AG04449 (cell line): ENCODE data around the gene DDO.

ENCODE experiments used
- CTCF ChIA-PET: fragments of 350-600 bp; formaldehyde crosslinking; extraction: SDS; loops from one replicate; lab custom pipeline; 2021; ENCODE audit warnings: antibody characterized with exemption; lab: Yijun Ruan, JAX
- POLR2A ChIA-PET: fragments of 400-600, 350-600 bp; formaldehyde crosslinking; extraction: SDS; loops from one replicate; lab custom pipeline; 2020; ENCODE audit warnings: antibody characterized with exemption, inconsistent platforms; lab: Yijun Ruan, JAX
- DNase-seq: peaks from one replicate; pipeline ENCODE4 v3.0.0-alpha.2; 2010; ENCODE audit warnings: low read depth, low spot score
- H3K4me3 ChIP-seq: 2 replicates; pipeline ENCODE4 v1.5.1; 2011; ENCODE audit warnings: low read depth, mild to moderate bottlenecking, control low read depth, low read length
- TF ChIP-seq, protein P1 (sequence below): IDR thresholded peaks from one replicate; pipeline ENCODE4 v1.5.1; 2011; ENCODE audit warnings: mild to moderate bottlenecking, moderate library complexity, low read length, control low read depth, inconsistent platforms; ENCODE audit not compliant: insufficient read depth; ENCODE audit errors: missing control alignments

DDO gene

DNA sequence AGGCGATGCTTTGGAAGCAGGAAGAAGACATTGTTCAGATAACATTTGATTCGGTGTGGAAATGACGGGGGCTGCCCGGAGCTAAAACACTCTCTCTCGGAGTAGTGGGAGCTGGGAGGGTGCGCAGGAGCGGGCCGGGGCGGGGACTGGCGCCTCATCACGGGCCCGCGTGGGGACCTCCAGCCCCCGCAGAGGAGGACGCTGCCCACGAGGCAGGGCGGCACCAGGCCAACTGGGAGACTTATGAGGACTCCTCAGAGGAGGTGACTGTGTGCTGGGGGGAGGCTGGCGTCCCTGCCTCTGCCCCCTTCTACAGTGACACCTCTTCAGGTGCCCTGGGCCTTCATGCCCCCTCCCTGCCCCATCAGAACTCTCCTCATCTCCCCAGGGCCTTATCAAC, 15.2 kb downstream of the DDO start:
- peak overlapping the region; percentile 18; the same call in 1 of the 2 replicates for H3K4me3 ChIP-seq
- DNase-seq, result no peak
- POLR2A ChIA-PET, result no interaction called here
- TF ChIP-seq, protein P1, sequence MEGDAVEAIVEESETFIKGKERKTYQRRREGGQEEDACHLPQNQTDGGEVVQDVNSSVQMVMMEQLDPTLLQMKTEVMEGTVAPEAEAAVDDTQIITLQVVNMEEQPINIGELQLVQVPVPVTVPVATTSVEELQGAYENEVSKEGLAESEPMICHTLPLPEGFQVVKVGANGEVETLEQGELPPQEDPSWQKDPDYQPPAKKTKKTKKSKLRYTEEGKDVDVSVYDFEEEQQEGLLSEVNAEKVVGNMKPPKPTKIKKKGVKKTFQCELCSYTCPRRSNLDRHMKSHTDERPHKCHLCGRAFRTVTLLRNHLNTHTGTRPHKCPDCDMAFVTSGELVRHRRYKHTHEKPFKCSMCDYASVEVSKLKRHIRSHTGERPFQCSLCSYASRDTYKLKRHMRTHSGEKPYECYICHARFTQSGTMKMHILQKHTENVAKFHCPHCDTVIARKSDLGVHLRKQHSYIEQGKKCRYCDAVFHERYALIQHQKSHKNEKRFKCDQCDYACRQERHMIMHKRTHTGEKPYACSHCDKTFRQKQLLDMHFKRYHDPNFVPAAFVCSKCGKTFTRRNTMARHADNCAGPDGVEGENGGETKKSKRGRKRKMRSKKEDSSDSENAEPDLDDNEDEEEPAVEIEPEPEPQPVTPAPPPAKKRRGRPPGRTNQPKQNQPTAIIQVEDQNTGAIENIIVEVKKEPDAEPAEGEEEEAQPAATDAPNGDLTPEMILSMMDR, result no peak
- CTCF ChIA-PET, result interaction anchor here (1.4 kb wide), 1 partner anchor 8 kb away, joined by 5 read pairs; no protein-coding TSS in a partner anchor

DNA sequence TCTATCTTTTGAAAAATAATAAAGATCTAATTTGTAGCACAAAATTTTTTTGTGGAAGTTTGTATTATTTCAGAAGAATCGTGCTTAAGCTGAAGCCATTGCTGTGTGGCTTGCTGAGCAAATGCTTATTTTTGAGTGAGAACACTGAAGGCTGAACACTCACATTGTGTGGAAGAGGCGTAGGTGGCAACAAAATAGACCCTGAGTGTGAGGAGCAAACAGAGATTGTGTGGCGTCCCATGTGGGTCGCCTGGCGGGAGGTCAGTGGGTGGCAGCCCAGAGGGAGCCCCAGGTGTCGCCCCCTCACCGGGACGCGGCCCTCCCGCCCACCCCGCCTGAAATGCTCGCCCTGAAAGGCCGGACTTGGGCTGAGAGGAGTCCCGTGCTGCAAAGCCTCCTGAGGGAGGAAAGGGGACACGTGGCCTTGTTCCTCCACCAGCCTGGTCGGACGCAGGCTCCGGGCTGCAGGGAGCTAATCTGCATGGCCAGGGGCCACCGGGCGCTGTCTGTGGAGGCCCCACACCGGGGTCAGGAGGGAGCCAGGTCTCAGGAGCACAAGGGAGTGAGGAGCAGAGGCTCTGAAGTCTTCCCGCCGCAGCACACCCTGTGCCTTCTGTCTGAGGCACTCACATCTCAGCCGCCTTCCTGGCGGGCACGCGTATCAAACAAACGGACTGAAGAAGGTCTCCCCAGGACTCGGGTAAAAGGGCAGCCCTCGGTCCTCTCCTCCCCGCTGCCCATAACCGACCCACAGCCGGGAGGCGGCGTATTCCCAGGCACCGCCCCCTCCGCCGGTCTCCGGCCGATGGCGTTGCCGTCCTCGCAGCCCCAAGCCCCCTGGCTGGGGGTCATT, 15.9 kb downstream of the DDO start:
- ChIA-PET CTCF (no interaction called here), POLR2A (no interaction called here)
- TF ChIP-seq, protein P1, result no peak
- H3K4me3 ChIP-seq, result peak overlapping the region; percentile 18; the same call in 1 of the 2 replicates
- no peak for DNase-seq

DNA sequence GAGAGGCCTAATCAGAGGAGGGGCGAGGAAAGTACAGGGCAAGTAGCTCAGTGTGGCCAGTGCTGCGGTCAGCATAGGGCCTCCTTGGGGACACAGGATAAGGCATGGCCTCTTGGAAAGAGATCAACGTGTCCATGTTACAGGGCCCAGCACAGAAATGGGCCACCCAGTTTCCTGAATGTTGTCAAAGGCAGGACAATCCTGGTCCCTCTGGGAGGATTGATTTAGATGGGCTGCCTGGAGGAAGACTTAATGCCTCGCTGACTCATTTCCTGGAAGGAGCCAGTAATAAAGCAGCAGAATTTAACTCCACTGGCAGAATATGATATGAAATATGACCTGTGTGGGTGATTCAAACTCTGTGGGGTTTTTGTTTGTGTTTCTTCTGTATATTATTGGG, 16.6 kb downstream of the DDO start:
- DNase-seq, result no peak
- H3K4me3 ChIP-seq, result no peak overlapping the region
- ChIA-PET CTCF (no interaction called here), POLR2A (no interaction called here)
- TF ChIP-seq, protein P1, result no peak

DNA sequence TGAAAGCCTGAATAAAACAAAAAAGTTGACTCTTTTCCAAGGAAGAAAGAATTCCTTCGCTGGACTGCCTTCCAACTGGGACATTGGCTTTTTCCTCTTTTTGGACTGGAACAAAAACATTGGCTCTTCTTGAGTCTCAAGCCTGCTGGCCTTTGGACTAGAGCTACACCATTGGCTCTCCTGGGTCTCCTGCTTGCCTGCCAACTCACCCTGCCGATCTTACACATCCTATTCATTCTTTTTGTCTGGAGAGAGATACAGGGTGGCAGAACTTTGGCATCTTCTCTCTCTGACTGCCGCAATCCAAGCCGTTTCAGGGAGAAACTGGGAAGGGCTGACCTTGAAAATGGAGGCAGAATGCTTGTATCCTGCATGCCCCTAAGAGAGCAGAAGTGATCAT, 20.2 kb downstream of the DDO start:
- DNase-seq, result no peak
- ChIA-PET CTCF (interaction anchor here (4.9 to 8.4 kb wide), 3 partner anchors 9 to 356 kb away, joined by 24 to 80 read pairs (median 68); no protein-coding TSS in a partner anchor), POLR2A (no interaction called here)
- TF ChIP-seq, protein P1, result no peak
- H3K4me3 ChIP-seq, result no peak overlapping the region

DNA sequence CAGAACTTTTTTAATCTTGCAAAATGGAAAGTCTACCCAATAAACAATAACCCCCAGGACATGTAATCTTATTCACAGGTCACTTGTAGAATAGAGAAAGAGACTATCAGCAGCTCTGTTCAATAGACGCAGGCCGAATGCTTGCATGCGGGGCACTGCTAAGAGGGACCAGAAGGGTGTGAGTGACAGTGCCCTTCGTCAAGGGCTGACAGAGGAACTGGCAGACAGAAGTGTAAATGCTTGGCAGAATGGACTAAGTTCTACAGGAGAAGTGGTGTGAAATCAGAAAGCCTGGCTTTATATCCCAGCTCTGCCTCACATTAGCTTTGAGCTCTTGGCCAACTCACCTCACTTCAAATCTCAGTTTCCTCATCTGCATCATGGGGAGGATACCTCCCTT, 21.0 kb downstream of the DDO start:
- POLR2A ChIA-PET, result no interaction called here
- TF ChIP-seq, protein P1, result no peak
- no peak for DNase-seq
- H3K4me3 ChIP-seq, result no peak overlapping the region
- CTCF ChIA-PET, result interaction anchor here (4.9 to 8.4 kb wide), 3 partner anchors 10 to 356 kb away, joined by 24 to 80 read pairs (median 68); no protein-coding TSS in a partner anchor

DNA sequence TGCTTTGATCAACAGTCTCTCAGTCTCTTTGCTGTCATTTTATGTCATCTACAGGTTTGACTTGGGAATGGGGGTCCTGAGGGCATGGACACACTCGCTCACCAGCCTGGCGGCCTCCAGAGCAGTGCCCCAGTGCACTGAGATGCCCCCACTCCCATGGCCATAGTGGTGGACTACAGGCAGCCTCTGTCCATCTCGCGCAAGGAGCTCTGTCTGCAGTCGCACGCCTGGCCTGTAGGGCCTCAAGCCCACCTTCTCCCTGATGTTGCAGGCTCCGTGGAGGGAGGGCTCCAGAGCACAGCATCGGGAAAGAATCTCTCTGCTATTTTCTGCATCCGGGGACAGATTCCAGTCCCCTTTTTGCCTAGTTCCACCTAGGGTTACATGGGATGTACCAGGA, 22.6 kb downstream of the DDO start:
- DNase-seq, result no peak
- CTCF ChIA-PET, result interaction anchor here (1.1 to 8.4 kb wide), 9 partner anchors 8 to 691 kb away, joined by 3 to 80 read pairs (median 24); partner anchors contain the start of genes CDC40 and WASF1
- H3K4me3 ChIP-seq, result no peak overlapping the region
- POLR2A ChIA-PET, result no interaction called here
- TF ChIP-seq, protein P1, result no peak
